CD14-positive monocyte (primary cell): Measurements from ENCODE around the gene GTF3C1. TPM values are rescaled to one million over a fixed set of nuclear protein-coding genes. Genes with fewer than 3 reads are reported as not detected.

ENCODE experiments used
- DNase-seq, 3 donors: peaks; one replicate each; pipeline ENCODE4 v3.0.0-alpha.2; 2011 to 2022
- H2AFZ ChIP-seq: 2 replicates; pipeline ENCODE4 v1.6.0; 2012; ENCODE audit warnings: mild to moderate bottlenecking, low read depth, low read length, inconsistent platforms; ENCODE audit not compliant: insufficient read depth, poor library complexity, severe bottlenecking
- H3K27ac ChIP-seq, 2 donors: 1 replicate in 1 of 2; 2 replicates in 1 of 2; pipeline ENCODE4 v1.5.1; 2012 to 2013; ENCODE audit warnings: low read length in 2 of 2, control low read depth in 1 of 2, inconsistent platforms in 1 of 2, low read depth in 1 of 2, mild to moderate bottlenecking in 1 of 2
- H3K27me3 ChIP-seq, 2 donors: one replicate each; pipeline versions ENCODE4 v1.6.0 to v1.6.1; 2011 to 2013; ENCODE audit warnings: low read length in 2 of 2; ENCODE audit not compliant: control insufficient read depth in 2 of 2, insufficient read depth in 2 of 2
- H3K36me3 ChIP-seq, 2 donors: replicated peaks in 1 of 2; 1 replicate in 1 of 2; 2 replicates in 1 of 2; pipeline versions ENCODE4 v1.5.1 to v1.6.1; 2012 to 2013; ENCODE audit warnings: low read length in 2 of 2, control low read depth in 1 of 2, inconsistent platforms in 1 of 2, mild to moderate bottlenecking in 1 of 2; ENCODE audit not compliant: insufficient read depth in 2 of 2, control insufficient read depth in 1 of 2
- H3K4me1 ChIP-seq, 2 donors: 1 replicate in 1 of 2; 2 replicates in 1 of 2; pipeline versions ENCODE4 v1.5.1 to v1.6.1; 2012 to 2013; ENCODE audit warnings: low read length in 2 of 2, control low read depth in 1 of 2, inconsistent platforms in 1 of 2, mild to moderate bottlenecking in 1 of 2, moderate library complexity in 1 of 2; ENCODE audit not compliant: insufficient read depth in 2 of 2, control insufficient read depth in 1 of 2
- H3K4me2 ChIP-seq: replicated peaks from 2 replicates; pipeline ENCODE3; 2012; ENCODE audit warnings: low read length, moderate library complexity, mild to moderate bottlenecking; ENCODE audit not compliant: poor library complexity, severe bottlenecking; ENCODE audit errors: extremely low read depth
- H3K4me3 ChIP-seq, 3 experiments: fragments of 200-600 bp in 1 of 3; sonication (generic) in 1 of 3; replicated peaks in 1 of 3; 1 replicate in 2 of 3; 2 replicates in 1 of 3; pipeline ENCODE4 v1.5.1; 2011 to 2013; ENCODE audit warnings: low read length in 3 of 3, mild to moderate bottlenecking in 3 of 3, control low read depth in 2 of 3, low read depth in 2 of 3, inconsistent platforms in 1 of 3, moderate library complexity in 1 of 3
- H3K79me2 ChIP-seq: 2 replicates; pipeline ENCODE4 v1.6.0; 2012; ENCODE audit warnings: mild to moderate bottlenecking, control low read depth, inconsistent platforms, low read length, moderate library complexity; ENCODE audit not compliant: insufficient read depth
- H3K9ac ChIP-seq: 2 replicates; pipeline ENCODE4 v1.6.0; 2017; ENCODE audit warnings: low read length, mild to moderate bottlenecking; ENCODE audit not compliant: insufficient read depth, poor library complexity, severe bottlenecking
- H3K9me3 ChIP-seq, 2 donors: replicated peaks in 1 of 2; 1 replicate in 1 of 2; 2 replicates in 1 of 2; pipeline versions ENCODE4 v1.5.1 to v1.6.1; 2012 to 2013; ENCODE audit warnings: low read length in 2 of 2, control low read depth in 1 of 2; ENCODE audit not compliant: control insufficient read depth in 1 of 2, insufficient read depth in 1 of 2
- H4K20me1 ChIP-seq: 2 replicates; pipeline ENCODE4 v1.6.0; 2012; ENCODE audit warnings: mild to moderate bottlenecking, low read length, control low read depth, moderate library complexity; ENCODE audit not compliant: insufficient read depth
- H3K27ac Mint-ChIP-seq, 7 donors: one replicate each; pipeline ENCODE4 v1.8.0; 2020; ENCODE audit warnings: mild to moderate bottlenecking in 7 of 7, mixed read lengths in 7 of 7, moderate library complexity in 6 of 7, inconsistent platforms in 2 of 7
- H3K27me3 Mint-ChIP-seq, 3 donors: one replicate each; pipeline ENCODE4 v1.8.0; 2021 to 2022; ENCODE audit warnings: low read depth in 3 of 3, mild to moderate bottlenecking in 3 of 3, mixed read lengths in 3 of 3, moderate library complexity in 3 of 3, inconsistent platforms in 1 of 3
- H3K36me3 Mint-ChIP-seq, 2 donors: one replicate each; pipeline ENCODE4 v1.8.0; 2020; ENCODE audit warnings: mixed read lengths in 2 of 2, inconsistent platforms in 1 of 2, mild to moderate bottlenecking in 1 of 2
- H3K4me1 Mint-ChIP-seq: one replicate; pipeline ENCODE4 v1.8.0; 2020; ENCODE audit warnings: mild to moderate bottlenecking, mixed read lengths
- H3K4me3 Mint-ChIP-seq, 2 donors: one replicate each; pipeline ENCODE4 v1.8.0; 2020; ENCODE audit warnings: mild to moderate bottlenecking in 2 of 2, mixed read lengths in 2 of 2, moderate library complexity in 1 of 2
- H3K9me3 Mint-ChIP-seq, 7 donors: one replicate each; pipeline ENCODE4 v1.8.0; 2020 to 2022; ENCODE audit warnings: mixed read lengths in 7 of 7, mild to moderate bottlenecking in 6 of 7, moderate library complexity in 6 of 7, inconsistent platforms in 2 of 7
- WGBS: methylation state at CpG from one replicate; pipeline ENCODE4 v1.1.5; 2013; ENCODE audit warnings: missing lambda C conversion rate; ENCODE audit not compliant: insufficient coverage; 5-methylcytosine and 5-hydroxymethylcytosine counted together
- intact Hi-C, 2 donors: fragments of 100-400 bp; cut with micrococcal nuclease; formaldehyde crosslinking; loops; one replicate each; pipeline versions ENCODE4 v1.15.0 to v1.15.1; 2023
- polyA plus RNA-seq, 3 donors: library from polyadenylated mRNA; depleted of rRNA in 1 of 3; unstranded in 2 of 3; stranded (reverse) in 1 of 3; fragments of 300-500 nt in 2 of 3; fragments of >200 nt in 1 of 3; fragmentation: Illumina TruSeq in 2 of 3; gene quantifications; 1 replicate in 2 of 3; 2 replicates in 1 of 3; pipeline ENCODE4 v1.2.3, GENCODE V29; 2012 to 2021
- TF ChIP-seq, protein P1 (sequence below): fragments of 200-600 bp; IDR thresholded peaks from one replicate; pipeline ENCODE4 v1.8.0; 2022; ENCODE audit warnings: antibody characterized with exemption, mild to moderate bottlenecking

GTF3C1 gene
- polyA plus RNA-seq, 3 donors, result 7.0 to 22.0 (median 12.8) TPM

DNA sequence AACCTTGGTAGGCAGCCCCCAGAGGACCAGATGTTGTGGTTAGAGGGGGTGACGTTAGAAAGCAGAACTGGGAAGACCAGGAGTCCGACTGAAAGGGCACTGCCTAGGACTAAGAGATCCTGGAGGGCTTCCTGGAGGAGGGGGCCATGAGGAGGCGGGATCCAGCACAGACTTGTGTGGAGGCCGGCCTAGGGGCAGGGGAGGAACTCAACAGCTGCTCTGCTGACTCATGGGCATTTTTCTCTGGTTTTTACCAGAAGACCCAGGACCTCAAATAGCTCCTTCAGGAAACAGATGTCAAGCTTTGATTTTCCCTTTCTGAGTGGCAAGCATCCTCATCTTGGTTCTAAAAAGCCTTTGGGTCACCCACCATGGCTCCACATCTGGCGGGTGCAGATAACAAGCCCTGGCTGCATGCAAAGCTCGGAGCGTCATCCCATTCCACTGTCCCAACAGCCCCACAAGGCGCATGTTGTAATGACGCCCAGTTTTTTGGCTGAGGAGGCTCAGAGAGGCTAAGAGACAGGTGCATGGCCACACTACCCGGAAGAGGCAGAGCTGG, 118.7 kb downstream of the GTF3C1 start:
- H3K27me3 Mint-ChIP-seq, result peaks cover 26 to 36% (median 33%) of the 10 kb centered on the region in 3 donors
- H3K79me2 ChIP-seq, result no peaks in the 10 kb centered on the region
- intact Hi-C loops, result no loop called here
- no peaks in the 10 kb centered on the region for H3K9me3 ChIP-seq
- peaks cover 2 to 5% of the 10 kb centered on the region in 2 donors for H3K36me3 Mint-ChIP-seq
- no peaks in the 10 kb centered on the region for H3K36me3 ChIP-seq
- DNase-seq, result peak in 1 of 3 donors; percentile 26
- peaks cover 0 to 7% of the 10 kb centered on the region in 2 donors for H3K27me3 ChIP-seq
- no peak overlapping the region for H3K27ac Mint-ChIP-seq
- peaks cover 39% of the 10 kb centered on the region for H3K4me1 Mint-ChIP-seq
- peak overlapping the region in 1 of 2 donors; percentile 72 for H3K4me3 Mint-ChIP-seq
- TF ChIP-seq, protein P1, sequence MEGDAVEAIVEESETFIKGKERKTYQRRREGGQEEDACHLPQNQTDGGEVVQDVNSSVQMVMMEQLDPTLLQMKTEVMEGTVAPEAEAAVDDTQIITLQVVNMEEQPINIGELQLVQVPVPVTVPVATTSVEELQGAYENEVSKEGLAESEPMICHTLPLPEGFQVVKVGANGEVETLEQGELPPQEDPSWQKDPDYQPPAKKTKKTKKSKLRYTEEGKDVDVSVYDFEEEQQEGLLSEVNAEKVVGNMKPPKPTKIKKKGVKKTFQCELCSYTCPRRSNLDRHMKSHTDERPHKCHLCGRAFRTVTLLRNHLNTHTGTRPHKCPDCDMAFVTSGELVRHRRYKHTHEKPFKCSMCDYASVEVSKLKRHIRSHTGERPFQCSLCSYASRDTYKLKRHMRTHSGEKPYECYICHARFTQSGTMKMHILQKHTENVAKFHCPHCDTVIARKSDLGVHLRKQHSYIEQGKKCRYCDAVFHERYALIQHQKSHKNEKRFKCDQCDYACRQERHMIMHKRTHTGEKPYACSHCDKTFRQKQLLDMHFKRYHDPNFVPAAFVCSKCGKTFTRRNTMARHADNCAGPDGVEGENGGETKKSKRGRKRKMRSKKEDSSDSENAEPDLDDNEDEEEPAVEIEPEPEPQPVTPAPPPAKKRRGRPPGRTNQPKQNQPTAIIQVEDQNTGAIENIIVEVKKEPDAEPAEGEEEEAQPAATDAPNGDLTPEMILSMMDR, result no peak
- peaks cover 22 to 29% of the 10 kb centered on the region in 2 donors for H3K4me1 ChIP-seq
- no peak overlapping the region for H3K27ac ChIP-seq
- H3K9ac ChIP-seq, result no peak overlapping the region
- H3K4me3 ChIP-seq, result no peak overlapping the region
- H3K9me3 Mint-ChIP-seq, result peaks cover 0 to 7% (median 0%) of the 10 kb centered on the region in 7 donors
- no peak overlapping the region for H3K4me2 ChIP-seq
- WGBS, result 0% methylated on average over 10 of the region's 10 CpGs
- no peaks in the 10 kb centered on the region for H4K20me1 ChIP-seq
- H2AFZ ChIP-seq, result no peak overlapping the region

DNA sequence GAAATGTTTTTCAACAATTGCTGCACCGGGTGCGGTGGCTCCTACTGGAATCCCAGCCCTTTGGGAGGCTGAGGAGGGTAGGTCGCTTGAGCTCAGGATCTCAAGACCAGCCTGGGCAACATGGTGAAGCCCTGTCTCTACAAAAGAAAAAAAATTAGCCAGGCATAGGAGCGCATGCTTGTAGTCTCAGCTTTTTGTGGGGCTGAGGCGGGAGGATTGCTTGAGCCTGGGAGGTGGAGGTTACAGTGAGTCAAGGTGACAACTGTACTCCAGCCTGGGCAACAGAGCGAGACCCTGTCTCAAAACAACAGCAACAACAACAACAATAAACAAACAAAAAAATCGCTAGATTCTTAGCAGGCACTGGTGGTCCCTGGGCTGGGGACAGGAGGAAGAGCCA, 119.2 kb downstream of the GTF3C1 start:
- Histone ChIP-seq H3K36me3 (no peaks in the 10 kb centered on the region), H3K79me2 (no peaks in the 10 kb centered on the region), H3K9me3 (no peaks in the 10 kb centered on the region), H3K27me3 (peaks cover 0 to 7% of the 10 kb centered on the region in 2 donors), H3K4me1 (peaks cover 23 to 30% of the 10 kb centered on the region in 2 donors), H2AFZ (no peak overlapping the region), H3K4me2 (no peak overlapping the region), H3K9ac (no peak overlapping the region), H3K27ac (no peak overlapping the region), H4K20me1 (no peaks in the 10 kb centered on the region), H3K4me3 (no peak overlapping the region)
- Mint-ChIP-seq H3K9me3 (peaks cover 0 to 7% (median 0%) of the 10 kb centered on the region in 7 donors), H3K36me3 (peaks cover 2 to 5% of the 10 kb centered on the region in 2 donors), H3K4me3 (no peak overlapping the region), H3K4me1 (peaks cover 39% of the 10 kb centered on the region), H3K27ac (peak overlapping the region in 1 of 7 donors; percentile 38), H3K27me3 (peaks cover 26 to 36% (median 33%) of the 10 kb centered on the region in 3 donors)
- intact Hi-C loops, result no loop called here
- no CpG with 5 or more reads among the region's 7 CpGs for WGBS
- TF ChIP-seq, protein P1, result no peak
- no peak for DNase-seq
